A172 (cell line): Measurements from ENCODE around the gene MBD3L1. TPM values are rescaled to one million over a fixed set of nuclear protein-coding genes. Genes with fewer than 3 reads are reported as not detected.

Experiments used
- DNase-seq: peaks from one replicate; pipeline ENCODE4 v3.0.0-alpha.2; 2015; ENCODE audit warnings: low spot score
- total RNA-seq: library from RNA; depleted of rRNA; stranded (reverse); fragments of >200 nt; shearing (Covaris generic); gene quantifications from 2 replicates; pipeline ENCODE4 v1.2.3, GENCODE V29; 2014; rRNA removed

The MBD3L1 gene
- total RNA-seq, 1 experiment from 2014 or later: not detected

DNA sequence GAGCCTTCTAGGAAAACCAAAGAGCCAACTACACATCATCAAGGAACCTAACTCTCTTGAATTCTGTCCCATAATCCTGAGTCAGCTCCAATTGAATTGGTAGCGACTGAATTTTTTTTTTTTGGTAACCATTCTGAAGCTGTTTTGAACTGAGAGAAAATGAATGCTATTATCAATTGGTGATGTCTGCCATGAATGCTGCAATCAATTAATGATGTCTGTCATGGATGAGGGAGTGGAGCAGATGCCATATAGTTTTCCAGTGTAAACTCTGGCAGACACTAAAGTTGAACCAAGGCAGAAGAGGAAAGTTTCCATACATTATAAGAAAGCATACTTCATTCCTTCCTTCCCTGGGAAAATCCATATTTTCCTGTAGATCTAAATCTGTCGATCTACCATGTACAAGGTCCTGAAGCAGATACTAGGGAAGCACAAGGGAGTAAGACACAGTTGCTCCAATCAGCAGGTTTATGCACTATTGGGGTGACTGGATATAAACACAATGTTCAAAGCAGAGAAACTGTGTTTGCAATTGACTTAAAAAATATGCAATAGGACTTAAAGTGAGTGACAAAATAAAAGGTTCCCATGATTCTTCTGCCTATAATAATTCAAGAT, 48.8 kb downstream of the MBD3L1 start:
- DNase-seq: no peak

DNA sequence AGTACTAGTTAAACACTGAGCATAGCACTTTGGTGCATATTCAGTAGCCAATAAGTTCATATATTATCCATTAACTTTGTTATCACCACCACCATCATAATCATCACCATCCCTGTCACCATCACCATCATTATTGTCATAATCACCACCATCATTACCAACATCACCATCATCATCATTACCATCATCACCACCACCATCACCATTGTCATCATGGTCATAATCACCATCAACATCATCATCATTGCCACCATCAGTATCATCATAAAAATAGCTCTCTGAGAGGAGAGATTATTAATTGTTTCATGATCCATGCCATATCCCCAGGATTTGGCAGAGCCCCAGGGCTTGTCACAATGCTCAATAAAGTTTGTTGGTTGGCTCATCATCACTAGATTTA, 49.3 kb downstream of the MBD3L1 start:
- no peak for DNase-seq

DNA sequence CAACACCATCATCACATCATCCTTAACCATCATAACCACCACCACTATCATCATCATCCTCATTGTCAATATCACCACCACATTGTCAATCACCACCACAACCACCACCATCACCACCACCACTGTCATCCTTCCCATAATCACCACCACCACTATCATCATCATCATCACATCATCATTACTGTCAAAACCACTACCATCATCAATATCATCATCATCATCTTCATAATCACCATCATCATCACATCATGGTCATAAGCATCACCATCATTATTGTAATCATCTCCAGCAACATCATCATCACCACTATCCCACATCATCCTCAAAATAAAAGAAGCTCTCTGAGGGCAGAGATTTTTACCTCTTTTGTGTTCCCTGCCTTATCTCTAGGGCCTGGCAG, 52.2 kb downstream of the MBD3L1 start:
- DNase-seq: no peak

DNA sequence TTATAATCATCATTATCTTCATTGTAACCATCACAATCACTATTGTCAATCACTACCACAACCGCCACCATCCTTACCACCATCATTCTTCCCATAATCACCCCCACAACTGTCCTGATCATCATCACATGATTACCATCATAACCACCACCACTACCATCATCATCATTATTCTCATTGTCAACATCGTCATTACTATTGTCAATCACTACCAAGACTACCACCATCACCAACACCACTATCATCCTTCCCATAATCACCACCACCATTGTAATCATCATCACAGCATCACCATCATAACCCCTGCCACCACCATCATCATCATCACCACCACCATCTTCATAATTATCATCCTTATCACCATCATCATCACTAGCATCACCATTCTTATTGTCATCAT, 55.2 kb downstream of the MBD3L1 start:
- DNase-seq: no peak

DNA sequence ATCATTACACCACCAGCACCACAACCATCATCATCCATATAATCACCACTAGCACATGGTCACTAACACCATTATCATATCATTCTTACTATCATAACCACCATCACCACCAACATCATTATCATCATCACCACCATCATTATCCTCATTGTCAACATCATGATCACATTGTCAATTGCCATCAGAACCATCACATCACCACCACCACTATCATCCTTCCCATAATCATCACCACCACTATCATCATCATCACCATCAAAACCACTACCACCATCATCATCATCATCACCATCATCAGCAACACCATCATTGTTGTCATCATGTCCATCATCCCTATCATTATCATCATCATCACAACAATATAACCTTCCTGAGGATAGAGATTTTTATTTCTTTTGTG, 58.1 kb downstream of the MBD3L1 start:
- no peak for DNase-seq

Other genes starting within 250 kb of the MBD3L1 start
- gene ADAMTS10, start 221.7 kb upstream of the MBD3L1 start, total RNA-seq: 7.7 and 8.1 TPM in 2 replicates
- not detected in 2 replicates for gene NFILZ, start 201.7 kb upstream of the MBD3L1 start, total RNA-seq
- not detected in 2 replicates for gene ACTL9, start 133.6 kb upstream of the MBD3L1 start, total RNA-seq
- gene OR2Z1, start 110.7 kb upstream of the MBD3L1 start, total RNA-seq: not detected in 2 replicates
- gene ZNF558, start 73 bp upstream of the MBD3L1 start, total RNA-seq: 19.3 and 20.0 TPM in 2 replicates
- 0.02 TPM in 1 of 2 replicates, not detected in the other for gene MUC16, start 178.0 kb downstream of the MBD3L1 start, total RNA-seq